ENCODE measurements around the gene BAIAP3.

Gene BAIAP3

GRCh38 chr16:1374418-1375297 is 41.2 kb downstream of the BAIAP3 start:
- no peak for DNase-seq

- no peak for DNase-seq
Observed at GRCh38 chr16:1375298-1375640, 41.8 kb downstream of the BAIAP3 start.

- DNase-seq = no peak
Observed at GRCh38 chr16:1375741-1376410, 42.4 kb downstream of the BAIAP3 start.

GRCh38 chr16:1377406-1378010 is 44.1 kb downstream of the BAIAP3 start:
- no peak for DNase-seq

GRCh38 chr16:1378087-1378803 is 44.8 kb downstream of the BAIAP3 start:
- DNase-seq = no peak

- no peak for DNase-seq
Observed at GRCh38 chr16:1378804-1379303, 45.4 kb downstream of the BAIAP3 start.

- DNase-seq = peak; percentile 8 to 35
Observed at GRCh38 chr16:1379304-1380076, 46.0 kb downstream of the BAIAP3 start.

- no peak for DNase-seq
Observed at GRCh38 chr16:1380195-1380594, 46.8 kb downstream of the BAIAP3 start.

GRCh38 chr16:1381612-1382406 is 48.4 kb downstream of the BAIAP3 start:
- DNase-seq = no peak

- no peak for DNase-seq
Observed at GRCh38 chr16:1383556-1383955, 50.1 kb downstream of the BAIAP3 start.

- DNase-seq = no peak
Observed at GRCh38 chr16:1385232-1385631, 51.8 kb downstream of the BAIAP3 start.

GRCh38 chr16:1387331-1387730 is 53.9 kb downstream of the BAIAP3 start:
- DNase-seq = no peak

GRCh38 chr16:1389762-1390161 is 56.3 kb downstream of the BAIAP3 start:
- no peak for DNase-seq

GRCh38 chr16:1390239-1390779 is 56.9 kb downstream of the BAIAP3 start:
- no peak for DNase-seq

GRCh38 chr16:1392826-1393225 is 59.4 kb downstream of the BAIAP3 start:
- DNase-seq = no peak

- no peak for DNase-seq
Observed at GRCh38 chr16:1393613-1394176, 60.2 kb downstream of the BAIAP3 start.

GRCh38 chr16:1394367-1394951 is 61.0 kb downstream of the BAIAP3 start:
- no peak for DNase-seq

- no peak for DNase-seq
Observed at GRCh38 chr16:1395444-1396031, 62.1 kb downstream of the BAIAP3 start.

- DNase-seq = no peak
Observed at GRCh38 chr16:1397779-1398178, 64.3 kb downstream of the BAIAP3 start.

GRCh38 chr16:1398351-1398750 is 64.9 kb downstream of the BAIAP3 start:
- no peak for DNase-seq

All from NCI-H524 (cell line).